GM10847 (cell line): ENCODE measurements around the gene RIC3.

Experiments
- POLR2A ChIP-seq: IDR thresholded peaks from 2 replicates; pipeline ENCODE4 v1.6.1; 2011; ENCODE audit not compliant: insufficient read length; ENCODE audit errors: extremely low read depth

The RIC3 gene

DNA sequence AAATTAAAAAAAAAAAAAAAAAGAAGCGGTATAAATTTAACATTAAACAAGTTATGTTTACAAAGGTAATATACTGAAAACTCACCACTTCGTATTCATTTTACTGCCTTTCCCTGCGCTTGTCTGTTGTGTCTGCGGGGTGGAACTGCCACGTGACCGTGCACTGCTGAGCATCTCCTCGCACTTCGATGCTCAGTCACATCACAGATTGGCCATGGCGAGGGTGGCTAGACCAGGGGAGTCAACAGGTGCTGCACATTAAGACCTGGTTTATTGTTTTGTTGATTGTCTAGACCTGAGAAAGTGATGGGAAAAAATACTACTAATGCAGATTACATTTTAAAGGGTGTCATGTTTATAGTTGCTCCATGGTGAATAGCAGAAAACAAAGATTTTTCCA is 110.6 kb downstream of the RIC3 start:
- no peak for TF ChIP-seq POLR2A

DNA sequence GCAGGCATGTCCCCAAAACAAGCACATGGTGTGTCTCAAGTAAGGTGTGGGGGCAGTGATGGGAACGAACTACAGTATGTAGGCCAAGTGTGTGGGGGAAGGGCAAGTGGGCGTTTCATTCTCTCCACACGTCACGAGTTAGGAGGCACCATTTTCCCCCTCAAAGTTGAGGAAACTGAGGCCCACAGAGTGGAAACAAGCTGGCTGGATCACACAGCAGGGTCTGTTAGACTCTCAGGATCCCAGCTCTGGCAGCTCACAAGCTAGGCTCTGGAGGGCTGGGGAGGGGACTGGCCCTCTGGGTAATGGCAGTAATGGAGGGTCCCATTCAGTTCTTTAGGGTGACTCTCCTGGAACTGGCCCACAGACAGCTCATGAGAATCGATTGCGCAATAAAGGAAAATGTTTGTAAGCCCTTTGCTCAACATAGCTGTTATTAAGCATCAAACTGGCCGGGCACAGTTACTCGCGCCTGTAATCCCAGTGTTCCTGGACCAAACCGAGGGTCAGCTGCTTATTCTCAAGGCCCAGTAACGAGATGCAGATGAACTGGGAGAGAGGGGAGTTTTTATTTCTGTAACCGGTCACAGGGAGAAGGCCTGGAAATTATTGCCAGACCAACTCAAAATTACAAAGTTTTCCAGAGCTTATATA is 111.9 kb downstream of the RIC3 start:
- TF ChIP-seq POLR2A = no peak
